Measurements from ENCODE around the gene MYH7B. TPM values are rescaled to one million over a fixed set of nuclear protein-coding genes. Genes with fewer than 3 reads are reported as not detected.

The MYH7B gene
- polyA plus RNA-seq, 1 experiment: 0.01 TPM

- no peak overlapping the region for H3K4me3 ChIP-seq (ENCODE audit: low read depth, low read length)
- TF ChIP-seq CTCF (IDR thresholded peaks at IDR 0.05; ENCODE audit: insufficient read depth, low read depth, low read length): no peak
- H3K27me3 ChIP-seq (ENCODE audit: control insufficient read depth, insufficient read depth, low read length): no peaks in the 10 kb centered on the region
- POLR2A ChIA-PET: no interaction called here
- peaks cover 16% of the 10 kb centered on the region for H3K36me3 ChIP-seq (ENCODE audit: control insufficient read depth, insufficient read depth, low read length)
- DNase-seq (ENCODE audit: low read depth): no peak
- CTCF ChIA-PET: interaction anchor here (1.1 kb wide), 1 partner anchor 12 kb away, joined by 4 read pairs; no protein-coding TSS in a partner anchor
Observed at GRCh38 chr20:34931771-34932170, 23.9 kb upstream of the MYH7B start.

GRCh38 chr20:34938466-34939163 is 17.1 kb upstream of the MYH7B start:
- POLR2A ChIA-PET: no interaction called here
- H3K4me3 ChIP-seq (ENCODE audit: low read depth, low read length): no peak overlapping the region
- no peak for DNase-seq (ENCODE audit: low read depth)
- no peaks in the 10 kb centered on the region for H3K27me3 ChIP-seq (ENCODE audit: control insufficient read depth, insufficient read depth, low read length)
- H3K36me3 ChIP-seq (ENCODE audit: control insufficient read depth, insufficient read depth, low read length): peaks cover 11% of the 10 kb centered on the region
- no peak for TF ChIP-seq CTCF (IDR thresholded peaks at IDR 0.05; ENCODE audit: insufficient read depth, low read depth, low read length)
- CTCF ChIA-PET: no interaction called here

GRCh38 chr20:34940081-34940481 is 15.6 kb upstream of the MYH7B start:
- TF ChIP-seq CTCF (IDR thresholded peaks at IDR 0.05; ENCODE audit: insufficient read depth, low read depth, low read length): no peak
- no peak for DNase-seq (ENCODE audit: low read depth)
- CTCF ChIA-PET: no interaction called here
- H3K4me3 ChIP-seq (ENCODE audit: low read depth, low read length): no peak overlapping the region
- H3K36me3 ChIP-seq (ENCODE audit: control insufficient read depth, insufficient read depth, low read length): peaks cover 13% of the 10 kb centered on the region
- no peaks in the 10 kb centered on the region for H3K27me3 ChIP-seq (ENCODE audit: control insufficient read depth, insufficient read depth, low read length)
- POLR2A ChIA-PET: no interaction called here

GRCh38 chr20:34941226-34941625 is 14.4 kb upstream of the MYH7B start:
- CTCF ChIA-PET: interaction anchor here (0.7 to 1.5 kb wide), 4 partner anchors 9 to 69 kb away, joined by 3 to 5 read pairs (median 4); partner anchors contain the start of gene GGT7
- TF ChIP-seq CTCF (IDR thresholded peaks at IDR 0.05; ENCODE audit: insufficient read depth, low read depth, low read length): no peak
- peaks cover 14% of the 10 kb centered on the region for H3K36me3 ChIP-seq (ENCODE audit: control insufficient read depth, insufficient read depth, low read length)

GRCh38 chr20:34942301-34942700 is 13.4 kb upstream of the MYH7B start:
- DNase-seq (ENCODE audit: low read depth): no peak
- no peak overlapping the region for H3K4me3 ChIP-seq (ENCODE audit: low read depth, low read length)
- ChIA-PET CTCF (interaction anchor here (0.5 to 2.6 kb wide), 3 partner anchors 68 to 408 kb away, joined by 3 to 16 read pairs (median 4); no protein-coding TSS in a partner anchor), POLR2A (no interaction called here)
- no peaks in the 10 kb centered on the region for H3K27me3 ChIP-seq (ENCODE audit: control insufficient read depth, insufficient read depth, low read length)
- H3K36me3 ChIP-seq (ENCODE audit: control insufficient read depth, insufficient read depth, low read length): peaks cover 10% of the 10 kb centered on the region
- TF ChIP-seq CTCF (IDR thresholded peaks at IDR 0.05; ENCODE audit: insufficient read depth, low read depth, low read length): no peak

More at GRCh38 chr20:34941226-34941625, 14.4 kb upstream of the MYH7B start:
- H3K27me3 ChIP-seq (ENCODE audit: control insufficient read depth, insufficient read depth, low read length): no peaks in the 10 kb centered on the region
- no peak for DNase-seq (ENCODE audit: low read depth)
- POLR2A ChIA-PET: no interaction called here
- no peak overlapping the region for H3K4me3 ChIP-seq (ENCODE audit: low read depth, low read length)
